ENCODE measurements around the gene ELOVL1. TPM values are rescaled to one million over a fixed set of nuclear protein-coding genes. Genes with fewer than 3 reads are reported as not detected.

ELOVL1 gene
- total and polyA plus RNA-seq, 2 experiments from 2014 or later, result 16.7 to 23.3 TPM

DNA sequence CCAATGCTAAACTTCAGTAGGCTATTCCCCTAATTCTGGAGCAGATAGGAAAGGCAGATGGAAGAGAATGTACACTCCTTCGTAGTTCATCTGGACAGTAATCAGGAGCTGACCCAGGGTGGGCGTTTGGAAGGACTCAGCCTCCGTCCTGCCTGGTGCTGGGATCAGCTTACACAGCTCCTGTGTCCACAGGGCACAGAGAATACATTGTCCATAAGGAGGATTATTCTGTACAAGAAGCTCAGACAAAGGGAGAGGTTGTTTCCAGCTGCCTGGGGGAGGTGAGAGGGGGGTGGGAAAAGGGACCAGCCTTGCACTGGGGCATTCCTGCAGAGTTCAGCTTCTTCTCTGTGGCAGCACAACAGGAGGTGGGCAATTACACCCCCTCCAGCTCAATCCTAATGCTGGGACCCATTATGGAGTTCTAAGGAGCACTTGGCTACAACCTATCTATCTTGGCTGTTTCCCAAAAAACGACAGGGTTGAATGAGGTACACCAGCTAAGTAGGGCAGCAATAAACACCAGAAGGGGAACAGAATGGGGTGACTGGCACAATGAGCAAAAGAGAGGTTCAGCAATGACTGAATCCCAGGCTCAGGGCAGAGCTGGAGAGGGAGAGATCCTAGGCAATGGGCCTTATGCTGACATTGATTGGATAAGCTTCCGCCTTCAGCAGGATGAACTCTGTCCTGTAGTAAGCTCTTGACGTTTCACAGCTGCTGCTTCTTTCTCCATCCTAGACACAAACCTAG, 14.4 kb upstream of the ELOVL1 start (continued):
- TF ChIP-seq, protein P1, sequence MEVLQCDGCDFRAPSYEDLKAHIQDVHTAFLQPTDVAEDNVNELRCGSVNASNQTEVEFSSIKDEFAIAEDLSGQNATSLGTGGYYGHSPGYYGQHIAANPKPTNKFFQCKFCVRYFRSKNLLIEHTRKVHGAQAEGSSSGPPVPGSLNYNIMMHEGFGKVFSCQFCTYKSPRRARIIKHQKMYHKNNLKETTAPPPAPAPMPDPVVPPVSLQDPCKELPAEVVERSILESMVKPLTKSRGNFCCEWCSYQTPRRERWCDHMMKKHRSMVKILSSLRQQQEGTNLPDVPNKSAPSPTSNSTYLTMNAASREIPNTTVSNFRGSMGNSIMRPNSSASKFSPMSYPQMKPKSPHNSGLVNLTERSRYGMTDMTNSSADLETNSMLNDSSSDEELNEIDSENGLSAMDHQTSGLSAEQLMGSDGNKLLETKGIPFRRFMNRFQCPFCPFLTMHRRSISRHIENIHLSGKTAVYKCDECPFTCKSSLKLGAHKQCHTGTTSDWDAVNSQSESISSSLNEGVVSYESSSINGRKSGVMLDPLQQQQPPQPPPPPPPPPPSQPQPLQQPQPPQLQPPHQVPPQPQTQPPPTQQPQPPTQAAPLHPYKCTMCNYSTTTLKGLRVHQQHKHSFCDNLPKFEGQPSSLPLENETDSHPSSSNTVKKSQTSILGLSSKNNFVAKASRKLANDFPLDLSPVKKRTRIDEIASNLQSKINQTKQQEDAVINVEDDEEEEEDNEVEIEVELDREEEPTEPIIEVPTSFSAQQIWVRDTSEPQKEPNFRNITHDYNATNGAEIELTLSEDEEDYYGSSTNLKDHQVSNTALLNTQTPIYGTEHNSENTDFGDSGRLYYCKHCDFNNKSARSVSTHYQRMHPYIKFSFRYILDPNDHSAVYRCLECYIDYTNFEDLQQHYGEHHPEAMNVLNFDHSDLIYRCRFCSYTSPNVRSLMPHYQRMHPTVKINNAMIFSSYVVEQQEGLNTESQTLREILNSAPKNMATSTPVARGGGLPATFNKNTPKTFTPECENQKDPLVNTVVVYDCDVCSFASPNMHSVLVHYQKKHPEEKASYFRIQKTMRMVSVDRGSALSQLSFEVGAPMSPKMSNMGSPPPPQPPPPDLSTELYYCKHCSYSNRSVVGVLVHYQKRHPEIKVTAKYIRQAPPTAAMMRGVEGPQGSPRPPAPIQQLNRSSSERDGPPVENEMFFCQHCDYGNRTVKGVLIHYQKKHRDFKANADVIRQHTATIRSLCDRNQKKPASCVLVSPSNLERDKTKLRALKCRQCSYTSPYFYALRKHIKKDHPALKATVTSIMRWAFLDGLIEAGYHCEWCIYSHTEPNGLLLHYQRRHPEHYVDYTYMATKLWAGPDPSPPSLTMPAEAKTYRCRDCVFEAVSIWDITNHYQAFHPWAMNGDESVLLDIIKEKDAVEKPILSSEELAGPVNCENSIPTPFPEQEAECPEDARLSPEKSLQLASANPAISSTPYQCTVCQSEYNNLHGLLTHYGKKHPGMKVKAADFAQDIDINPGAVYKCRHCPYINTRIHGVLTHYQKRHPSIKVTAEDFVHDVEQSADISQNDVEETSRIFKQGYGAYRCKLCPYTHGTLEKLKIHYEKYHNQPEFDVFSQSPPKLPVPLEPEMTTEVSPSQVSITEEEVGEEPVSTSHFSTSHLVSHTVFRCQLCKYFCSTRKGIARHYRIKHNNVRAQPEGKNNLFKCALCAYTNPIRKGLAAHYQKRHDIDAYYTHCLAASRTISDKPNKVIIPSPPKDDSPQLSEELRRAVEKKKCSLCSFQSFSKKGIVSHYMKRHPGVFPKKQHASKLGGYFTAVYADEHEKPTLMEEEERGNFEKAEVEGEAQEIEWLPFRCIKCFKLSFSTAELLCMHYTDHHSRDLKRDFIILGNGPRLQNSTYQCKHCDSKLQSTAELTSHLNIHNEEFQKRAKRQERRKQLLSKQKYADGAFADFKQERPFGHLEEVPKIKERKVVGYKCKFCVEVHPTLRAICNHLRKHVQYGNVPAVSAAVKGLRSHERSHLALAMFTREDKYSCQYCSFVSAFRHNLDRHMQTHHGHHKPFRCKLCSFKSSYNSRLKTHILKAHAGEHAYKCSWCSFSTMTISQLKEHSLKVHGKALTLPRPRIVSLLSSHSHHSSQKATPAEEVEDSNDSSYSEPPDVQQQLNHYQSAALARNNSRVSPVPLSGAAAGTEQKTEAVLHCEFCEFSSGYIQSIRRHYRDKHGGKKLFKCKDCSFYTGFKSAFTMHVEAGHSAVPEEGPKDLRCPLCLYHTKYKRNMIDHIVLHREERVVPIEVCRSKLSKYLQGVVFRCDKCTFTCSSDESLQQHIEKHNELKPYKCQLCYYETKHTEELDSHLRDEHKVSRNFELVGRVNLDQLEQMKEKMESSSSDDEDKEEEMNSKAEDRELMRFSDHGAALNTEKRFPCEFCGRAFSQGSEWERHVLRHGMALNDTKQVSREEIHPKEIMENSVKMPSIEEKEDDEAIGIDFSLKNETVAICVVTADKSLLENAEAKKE (CRISPR knock-in tag; IDR thresholded peaks at IDR 0.05), result no peak
- TF ChIP-seq, protein P2, sequence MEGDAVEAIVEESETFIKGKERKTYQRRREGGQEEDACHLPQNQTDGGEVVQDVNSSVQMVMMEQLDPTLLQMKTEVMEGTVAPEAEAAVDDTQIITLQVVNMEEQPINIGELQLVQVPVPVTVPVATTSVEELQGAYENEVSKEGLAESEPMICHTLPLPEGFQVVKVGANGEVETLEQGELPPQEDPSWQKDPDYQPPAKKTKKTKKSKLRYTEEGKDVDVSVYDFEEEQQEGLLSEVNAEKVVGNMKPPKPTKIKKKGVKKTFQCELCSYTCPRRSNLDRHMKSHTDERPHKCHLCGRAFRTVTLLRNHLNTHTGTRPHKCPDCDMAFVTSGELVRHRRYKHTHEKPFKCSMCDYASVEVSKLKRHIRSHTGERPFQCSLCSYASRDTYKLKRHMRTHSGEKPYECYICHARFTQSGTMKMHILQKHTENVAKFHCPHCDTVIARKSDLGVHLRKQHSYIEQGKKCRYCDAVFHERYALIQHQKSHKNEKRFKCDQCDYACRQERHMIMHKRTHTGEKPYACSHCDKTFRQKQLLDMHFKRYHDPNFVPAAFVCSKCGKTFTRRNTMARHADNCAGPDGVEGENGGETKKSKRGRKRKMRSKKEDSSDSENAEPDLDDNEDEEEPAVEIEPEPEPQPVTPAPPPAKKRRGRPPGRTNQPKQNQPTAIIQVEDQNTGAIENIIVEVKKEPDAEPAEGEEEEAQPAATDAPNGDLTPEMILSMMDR (conservative IDR thresholded peaks at IDR 0.05; ENCODE audit: low read depth in 2 of 2), result no peak
- no peak for TF ChIP-seq EZH2phosphoT487 (IDR thresholded peaks at IDR 0.05; ENCODE audit: unreplicated experiment)

DNA sequence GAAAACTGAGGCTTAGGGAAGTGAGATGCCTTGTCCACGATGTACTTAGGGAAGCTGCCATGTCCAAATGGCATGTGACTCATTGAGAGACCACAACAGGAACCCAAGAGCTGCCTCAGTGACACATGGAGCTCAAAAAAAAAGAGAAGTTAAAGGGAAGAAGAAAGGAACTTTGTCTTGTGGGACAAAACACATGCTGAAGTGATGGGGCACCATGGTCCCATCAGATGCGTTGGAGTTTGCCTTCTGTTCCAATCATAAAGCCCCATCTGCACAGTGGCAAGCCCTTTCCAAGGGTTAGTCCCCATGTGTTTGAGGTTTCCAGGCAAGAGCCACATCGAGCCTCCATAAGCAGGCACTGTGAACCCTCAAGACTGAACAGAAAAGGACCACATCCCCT, 13.8 kb upstream of the ELOVL1 start:
- Histone ChIP-seq H4K20me1 (replicated peaks; ENCODE audit: insufficient read depth) (peaks cover 5% of the 10 kb centered on the region; the same call in 1 of the 2 replicates), H3K9me2 (ENCODE audit: insufficient read depth) (no peaks in the 10 kb centered on the region), H3K79me2 (replicated peaks; ENCODE audit: insufficient read depth) (no peaks in the 10 kb centered on the region), H3K4me1 (ENCODE audit: insufficient read depth) (no peaks in the 10 kb centered on the region), H3K36me3 (ENCODE audit: insufficient read depth) (peaks cover 15% of the 10 kb centered on the region), H3K4me2 (no peak overlapping the region), H3K27me3 (ENCODE audit: insufficient read depth) (no peaks in the 10 kb centered on the region), H3K27ac (ENCODE audit: low read depth) (no peak overlapping the region), H3K4me3 (no peak overlapping the region), H2AFZ (no peak overlapping the region), H3F3A (replicated peaks; ENCODE audit: low read depth) (no peaks in the 10 kb centered on the region)
- no peak for ATAC-seq
- Mint-ChIP-seq H3K4me1 (peaks cover 3% of the 10 kb centered on the region), H3K4me3 (no peak overlapping the region), H3K27me3 (ENCODE audit: insufficient read depth, low read depth, poor library complexity) (peaks cover 5% of the 10 kb centered on the region), H3K27ac (no peak overlapping the region), H3K36me3 (ENCODE audit: low read depth) (peaks cover 34% of the 10 kb centered on the region), H3K9me3 (no peaks in the 10 kb centered on the region)
- no peak for TF ChIP-seq STAT1 (IDR thresholded peaks at IDR 0.05; ENCODE audit: unreplicated experiment)
- TF ChIP-seq CREB1 (CRISPR knock-in tag; IDR thresholded peaks at IDR 0.05; ENCODE audit: low read depth), result no peak
- DNase-seq (ENCODE audit: low spot score), result no peak

Measured in GM23338 (cell line).